Measurements from ENCODE around the gene COASY.

- TF ChIP-seq CTCF (conservative IDR thresholded peaks at IDR 0.05 in 1 of 2, IDR thresholded peaks at IDR 0.05 in 1 of 2; ENCODE audit: extremely low read depth in 1 of 2, insufficient read depth in 1 of 2, low read depth in 1 of 2, low read length in 2 of 2) = no peak
- no peak for TF ChIP-seq EZH2 (IDR thresholded peaks at IDR 0.05; ENCODE audit: borderline replicate concordance, low read length)
Measured at GRCh38 chr17:42574463-42574862, 12.5 kb downstream of the COASY start.

Data from mammary epithelial cell (primary cell).